Stimulated activated CD4-positive, alpha-beta T cell treated with anti-CD3 and anti-CD28 coated beads, Interleukin-12 subunit alpha, Interleukin-12 subunit beta, amount 100 ng/mL, for 4 hours (primary cell): ENCODE results near the gene MAPKAPK2.
"Not testable (repeated sequence)": the region's sequence is repeated elsewhere in the genome, so short reads cannot be mapped to it uniquely, and the experiment has no call there.

Source experiments
- DNase-seq: peaks from one replicate; pipeline ENCODE4 v3.0.0-alpha.2; 2020

Gene MAPKAPK2

GRCh38 chr1:206684478-206685333 is at the start of gene MAPKAPK2:
TSS of gene MAPKAPK2 (plus strand) at chr1:206684905. CDS start at chr1:206685230, 325 bp downstream.
- DNase-seq = peak; percentile 79

DNA sequence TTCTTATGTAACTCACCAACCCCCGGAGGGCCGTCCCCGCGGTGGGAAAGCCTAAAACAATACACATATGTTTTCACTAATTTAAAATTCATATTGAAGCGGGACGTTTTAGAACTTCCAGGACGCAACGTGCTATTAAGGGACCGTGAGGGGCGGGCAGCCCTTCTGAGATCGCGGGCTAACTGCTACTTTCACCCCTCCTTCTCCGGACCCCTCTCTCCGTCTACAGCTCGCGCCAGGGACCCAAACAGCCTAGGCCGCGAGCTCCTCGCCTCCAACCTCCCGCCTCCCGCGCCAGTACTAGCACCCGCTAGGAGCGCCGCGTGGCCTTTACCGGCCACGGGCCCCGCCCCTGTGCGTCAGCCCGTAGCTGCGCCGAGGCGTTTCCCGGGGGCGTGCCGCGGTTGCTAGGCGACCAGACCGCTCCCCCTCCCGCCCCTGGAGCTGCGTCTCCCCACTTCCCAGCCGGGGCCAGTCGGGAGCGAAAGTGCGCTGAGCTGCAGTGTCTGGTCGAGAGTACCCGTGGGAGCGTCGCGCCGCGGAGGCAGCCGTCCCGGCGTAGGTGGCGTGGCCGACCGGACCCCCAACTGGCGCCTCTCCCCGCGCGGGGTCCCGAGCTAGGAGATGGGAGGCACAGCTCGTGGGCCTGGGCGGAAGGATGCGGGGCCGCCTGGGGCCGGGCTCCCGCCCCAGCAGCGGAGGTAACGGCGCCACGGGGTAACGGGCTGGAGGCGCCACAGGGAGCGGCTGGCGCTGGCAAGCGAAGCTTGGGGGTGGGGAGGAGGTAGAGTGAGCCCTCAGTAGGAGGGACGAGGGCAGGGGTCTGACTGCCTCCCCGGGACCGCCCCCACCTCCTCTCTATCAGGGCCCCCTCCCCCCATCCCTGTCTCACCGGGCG is 49.4 kb upstream of the MAPKAPK2 start, which contains the start of gene DYRK3:
TSS of gene DYRK3 (plus strand) at position 457 of the 898 bp plus-strand sequence. CDS start at position 625, 168 bp downstream.
- peak; percentile 91 for DNase-seq

DNA sequence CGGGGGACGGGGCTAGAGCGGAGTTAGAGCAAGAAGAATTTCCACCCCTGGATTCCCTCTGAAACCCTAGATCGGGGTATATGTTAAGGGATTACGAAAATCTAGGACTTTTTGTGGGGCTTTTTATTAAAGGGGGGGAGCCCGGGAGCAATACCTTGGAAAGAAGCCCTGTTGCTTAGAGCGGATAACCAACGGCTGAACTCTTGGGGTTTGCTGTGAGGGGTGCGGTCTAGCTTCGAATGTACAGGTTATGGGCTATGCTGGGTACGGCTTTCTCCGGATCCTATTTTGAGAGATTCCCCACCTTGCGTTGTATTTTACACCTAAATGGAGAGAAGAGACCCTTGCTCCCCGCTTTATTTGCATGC is 48.7 kb upstream of the MAPKAPK2 start:
- no peak for DNase-seq

GRCh38 chr1:206636671-206637070 is 48.0 kb upstream of the MAPKAPK2 start:
- no peak for DNase-seq

- DNase-seq = no peak
These were observed 47.1 kb upstream of the MAPKAPK2 start for GRCh38 chr1:206637605-206638004.

DNA sequence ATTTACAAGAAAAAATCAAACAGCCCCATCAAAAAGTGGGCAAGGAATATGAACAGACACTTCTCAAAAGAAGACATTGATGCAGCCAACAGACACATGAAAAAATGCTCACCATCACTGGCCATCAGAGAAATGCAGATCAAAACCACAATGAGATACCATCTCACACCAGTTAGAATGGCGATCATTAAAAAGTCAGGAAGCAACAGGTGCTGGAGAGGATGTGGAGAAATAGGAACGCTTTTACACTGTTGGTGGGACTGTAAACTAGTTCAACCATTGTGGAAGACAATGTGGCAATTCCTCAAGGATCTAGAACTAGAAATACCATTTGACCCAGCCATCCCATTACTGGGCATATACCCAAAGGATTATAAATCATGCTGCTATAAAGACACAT is 42.6 kb upstream of the MAPKAPK2 start:
- DNase-seq = not testable (repeated sequence)

GRCh38 chr1:206643118-206643698 is 41.5 kb upstream of the MAPKAPK2 start:
- no peak for DNase-seq

DNA sequence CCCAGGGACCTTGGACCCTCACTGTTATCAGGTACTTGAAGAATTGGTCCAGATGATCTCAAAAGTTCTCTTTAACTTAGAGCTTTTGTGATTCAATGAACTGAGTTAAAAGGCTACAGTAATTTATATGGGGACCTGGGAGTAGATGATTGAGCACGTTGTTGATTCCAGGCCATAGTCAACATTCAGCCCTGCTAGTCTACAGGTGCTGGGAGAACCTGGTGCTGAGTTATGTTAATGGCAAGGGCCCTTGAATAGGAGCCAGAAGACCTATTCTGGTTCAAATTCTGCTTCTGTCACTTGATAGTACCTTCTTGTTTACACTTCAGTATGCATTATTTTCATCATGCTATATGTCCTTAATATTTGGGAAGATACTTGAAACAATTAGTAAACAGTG is 38.2 kb upstream of the MAPKAPK2 start:
- DNase-seq = no peak

DNA sequence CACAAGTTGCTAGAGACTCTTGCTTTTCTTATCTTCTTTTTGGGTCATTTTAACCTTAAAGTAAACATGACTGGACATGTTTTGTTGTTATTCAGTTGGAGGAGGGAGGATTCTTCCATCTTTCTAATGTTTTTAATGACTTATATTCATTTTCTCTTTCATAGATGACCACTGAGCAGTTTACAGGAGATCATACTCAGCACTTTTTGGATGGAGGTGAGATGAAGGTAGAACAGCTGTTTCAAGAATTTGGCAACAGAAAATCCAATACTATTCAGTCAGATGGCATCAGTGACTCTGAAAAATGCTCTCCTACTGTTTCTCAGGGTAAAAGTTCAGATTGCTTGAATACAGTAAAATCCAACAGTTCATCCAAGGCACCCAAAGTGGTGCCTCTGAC is 37.5 kb upstream of the MAPKAPK2 start:
- DNase-seq = no peak

DNA sequence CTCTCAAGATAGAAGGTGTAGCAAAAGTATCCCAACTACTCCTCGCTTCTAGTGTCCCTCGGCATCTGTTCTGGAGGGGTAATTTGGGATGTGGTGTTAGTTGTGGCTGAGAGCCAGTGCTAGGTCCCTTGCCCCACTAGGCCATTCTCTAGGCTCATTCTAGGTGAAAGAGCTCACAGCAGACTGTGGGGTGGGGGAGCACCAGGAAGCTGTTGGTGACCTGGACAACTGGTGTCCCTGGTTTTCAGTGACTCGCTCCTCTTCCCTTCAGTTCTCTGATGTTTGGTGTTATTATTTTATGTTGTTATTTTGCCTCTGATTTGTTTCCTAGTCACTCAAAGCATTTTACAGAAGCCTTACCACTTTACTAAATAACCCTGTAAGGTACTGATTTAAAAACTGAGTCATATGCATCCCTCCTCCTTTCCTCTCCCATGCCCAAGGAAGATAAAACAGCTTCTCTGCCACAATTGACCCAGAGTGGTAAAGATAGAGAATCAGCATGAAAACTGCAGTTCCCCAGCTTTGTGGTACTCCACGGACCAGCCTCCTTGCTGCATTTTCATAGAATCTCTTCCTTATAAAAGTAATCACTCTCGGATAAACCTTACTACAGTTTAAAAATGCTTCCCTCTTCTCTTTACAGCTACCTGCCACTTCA is 35.3 kb upstream of the MAPKAPK2 start:
- no peak for DNase-seq

- DNase-seq = no peak
These were observed 33.7 kb upstream of the MAPKAPK2 start for GRCh38 chr1:206651014-206651413.

DNA sequence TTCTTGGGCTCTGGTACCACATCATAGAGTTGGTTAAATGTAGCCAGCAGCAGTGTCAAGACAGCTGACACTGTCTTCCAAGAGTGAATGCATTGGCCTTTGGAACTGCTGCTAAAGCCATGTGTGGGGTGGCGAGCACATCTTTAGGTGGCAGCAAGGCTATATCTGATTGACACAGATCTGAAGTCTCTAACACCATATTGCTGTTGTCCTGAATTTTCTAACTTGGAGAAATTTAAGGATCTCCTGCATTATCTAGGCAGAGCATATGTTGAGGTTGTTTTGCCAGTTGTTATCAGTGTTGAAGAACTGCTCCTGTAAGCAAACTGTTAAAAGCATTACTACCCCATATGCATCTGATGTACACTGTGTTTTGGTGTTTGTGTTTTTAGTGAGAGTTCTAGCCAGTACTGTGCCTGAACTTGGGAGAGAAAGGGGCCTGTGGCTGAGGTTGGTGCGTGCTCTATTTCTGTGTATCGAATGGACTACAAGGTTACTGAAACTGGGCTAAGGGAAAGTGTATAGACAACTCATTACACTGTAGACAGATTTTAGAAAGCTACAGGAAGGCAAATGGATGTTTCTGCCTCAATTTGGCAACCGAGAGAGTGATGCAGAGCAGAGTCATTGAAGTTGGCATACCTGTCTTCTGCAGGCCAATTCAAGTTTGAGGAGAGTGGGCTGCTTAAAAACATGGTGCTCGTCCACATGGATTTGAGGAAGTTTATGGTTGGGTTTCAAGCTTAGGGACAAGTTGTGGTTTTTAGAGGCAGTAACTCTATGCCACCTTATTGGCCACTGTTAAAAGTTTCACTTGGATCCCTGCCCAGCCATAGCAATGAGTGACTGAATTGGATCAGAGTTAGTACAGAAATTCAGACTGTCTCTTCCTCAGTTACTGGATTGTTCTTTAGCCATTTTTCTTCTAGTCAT is 32.5 kb upstream of the MAPKAPK2 start:
- no peak for DNase-seq

- no peak for DNase-seq
These were observed 30.8 kb upstream of the MAPKAPK2 start for GRCh38 chr1:206653715-206654459.

DNA sequence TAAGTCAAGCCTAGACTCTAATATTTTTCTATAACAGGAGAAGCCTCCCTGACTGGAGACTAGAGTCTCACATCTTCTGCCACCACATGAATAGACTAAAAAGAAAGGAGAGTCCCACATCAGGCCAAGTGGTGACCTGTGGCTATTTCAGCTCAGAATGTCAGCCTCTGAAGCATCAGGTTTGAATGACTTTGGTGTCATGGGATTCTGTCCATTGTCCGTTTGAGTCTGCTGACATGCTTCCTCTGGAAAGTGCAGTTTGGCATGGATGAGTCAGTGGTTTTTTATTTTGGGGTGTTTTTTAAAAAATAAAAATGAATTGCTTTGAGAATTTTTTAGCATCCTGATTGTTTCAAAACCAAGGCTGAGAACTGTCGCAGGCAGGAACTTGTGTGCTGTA is 29.9 kb upstream of the MAPKAPK2 start:
- DNase-seq = no peak

DNA sequence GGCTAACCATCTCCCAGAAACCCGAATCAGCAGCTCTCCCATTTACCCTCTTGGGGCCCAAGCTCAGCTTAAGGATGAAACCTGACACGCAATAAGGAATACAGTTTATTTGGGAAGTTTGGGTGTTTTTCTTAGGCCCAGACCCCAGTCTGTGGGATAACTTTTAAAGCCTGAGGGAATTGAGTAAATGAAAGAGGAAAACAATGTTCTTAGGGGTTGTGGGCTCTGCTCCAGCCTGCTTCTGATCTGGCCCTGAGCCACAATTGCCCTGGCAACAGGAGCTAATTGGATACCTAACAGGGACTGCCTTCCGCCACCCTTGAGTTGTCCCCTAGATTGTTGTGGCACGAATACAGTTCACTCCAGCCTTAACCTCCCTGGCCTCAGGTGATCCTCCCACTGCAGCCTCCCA is 29.2 kb upstream of the MAPKAPK2 start:
- DNase-seq = no peak

DNA sequence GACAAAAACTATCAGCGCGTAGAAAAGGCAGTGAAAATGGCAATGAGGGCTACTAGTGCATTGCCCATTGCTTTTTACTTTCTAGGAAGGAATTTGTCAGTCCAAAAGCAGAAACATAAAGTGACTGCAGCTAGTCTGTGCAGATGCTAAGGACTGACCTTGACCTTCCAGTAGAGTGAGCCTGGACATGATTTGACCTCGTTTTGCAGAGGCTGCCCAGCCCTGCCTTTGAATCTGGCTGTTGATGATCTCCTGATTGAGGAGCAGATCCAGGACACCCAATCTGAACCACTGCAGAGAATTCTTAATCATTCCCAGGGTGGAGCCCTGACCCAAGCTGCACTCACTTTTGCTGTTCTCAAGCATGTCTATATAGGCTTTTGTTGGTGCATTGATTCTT is 27.8 kb upstream of the MAPKAPK2 start:
- DNase-seq = no peak

DNA sequence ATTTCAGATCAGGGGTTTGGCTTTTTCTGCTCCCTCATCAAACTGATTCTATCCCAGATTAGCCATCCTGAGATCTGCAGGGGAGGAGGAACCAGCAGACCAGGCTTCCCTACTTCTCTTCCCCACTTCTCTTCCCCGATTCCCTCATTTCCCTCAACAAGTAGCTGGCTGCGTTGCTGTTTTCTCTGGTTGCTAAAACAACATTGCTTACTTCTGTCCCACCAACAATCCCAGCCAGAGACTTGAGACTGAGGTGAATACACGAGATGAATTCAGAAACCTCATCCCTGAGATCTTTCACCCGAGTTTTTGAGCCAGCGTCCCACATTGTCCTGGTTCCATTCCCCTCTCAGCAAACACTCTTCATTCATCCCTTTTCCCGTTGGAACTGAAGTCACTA is 27.0 kb upstream of the MAPKAPK2 start:
- DNase-seq = no peak

GRCh38 chr1:206658264-206658980 is 26.3 kb upstream of the MAPKAPK2 start:
- DNase-seq = peak; percentile 46

GRCh38 chr1:206658981-206659273 is 25.8 kb upstream of the MAPKAPK2 start:
- no peak for DNase-seq

DNA sequence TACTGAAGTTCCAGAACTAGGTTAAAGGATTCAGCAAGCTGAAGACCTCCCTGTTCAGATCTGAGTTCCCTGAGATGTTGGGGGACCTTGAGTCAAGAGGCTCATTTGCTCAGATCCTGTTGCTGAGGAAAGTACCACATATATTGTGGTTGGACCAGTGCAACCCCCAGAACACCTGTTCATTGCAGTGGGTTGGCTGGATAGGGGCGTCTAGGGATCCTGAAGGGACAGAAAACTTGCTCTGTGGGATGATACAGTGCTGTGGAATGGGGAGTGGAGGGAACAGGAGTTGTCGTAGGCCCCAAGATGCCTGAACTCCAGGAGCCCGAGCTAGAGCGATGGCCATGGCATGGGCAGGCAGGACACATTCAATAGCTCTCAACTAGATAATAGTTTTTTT is 24.6 kb upstream of the MAPKAPK2 start:
- DNase-seq = no peak
